ENCODE results near the gene PITPNM3. TPM values are rescaled to one million over a fixed set of nuclear protein-coding genes. Genes with fewer than 3 reads are reported as not detected.

The PITPNM3 gene
- total RNA-seq, 1 experiment from 2014 or later = 0.44 TPM

- no peak overlapping the region for H3K27ac ChIP-seq (ENCODE audit: low read length)
- TF ChIP-seq SIN3A (IDR thresholded peaks at IDR 0.05; ENCODE audit: borderline replicate concordance, insufficient read depth, low read depth, low read length) (no peak), POLR2AphosphoS5 (IDR thresholded peaks at IDR 0.05; ENCODE audit: low read depth, low read length) (no peak), REST (IDR thresholded peaks at IDR 0.05; ENCODE audit: insufficient read depth in 1 of 2, low read depth in 2 of 2, low read length in 1 of 2) (no peak), TCF7L2 (IDR thresholded peaks at IDR 0.05; ENCODE audit: low read depth, low read length) (no peak), CTCF (IDR thresholded peaks at IDR 0.05) (no peak)
- no TSS peak for BruUV-seq (replicated peaks)
- no peak overlapping the region for H3K4me3 ChIP-seq (ENCODE audit: low read depth in 2 of 2, low read length in 2 of 2)
- intact Hi-C loops (cut with micrococcal nuclease; ENCODE audit: unreplicated experiment) = no loop called here
- no peaks in the 10 kb centered on the region for H3K9me3 ChIP-seq (ENCODE audit: control insufficient read depth, insufficient read depth, low read depth, low read length)
- H3K36me3 ChIP-seq (ENCODE audit: control insufficient read depth, insufficient read depth, low read length) = no peaks in the 10 kb centered on the region
- ATAC-seq (no peak), DNase-seq (ENCODE audit: low read depth, low spot score) (peak; percentile 52)
- no peaks in the 10 kb centered on the region for H3K27me3 ChIP-seq (ENCODE audit: control insufficient read depth, insufficient read depth, low read length)
- in situ Hi-C loops (cut with HindIII; ENCODE audit: low pct_unique_long_range_greater_than_20kb, low sequenced_read_pairs) = no loop called here
- ChIA-PET CTCF (no interaction called here), POLR2A (no interaction called here)
- H3K4me1 ChIP-seq (ENCODE audit: control insufficient read depth, insufficient read depth, low read length) = no peaks in the 10 kb centered on the region
Observed at GRCh38 chr17:6523330-6523729, 33.0 kb downstream of the PITPNM3 start.

GRCh38 chr17:6521586-6521985 lies 34.8 kb downstream of the PITPNM3 start:
- in situ Hi-C loops (cut with HindIII; ENCODE audit: low pct_unique_long_range_greater_than_20kb, low sequenced_read_pairs) (no loop called here), intact Hi-C loops (cut with micrococcal nuclease; ENCODE audit: unreplicated experiment) (no loop called here)
- H3K27ac ChIP-seq (ENCODE audit: low read length) = no peak overlapping the region
- ChIA-PET POLR2A (no interaction called here), CTCF (no interaction called here)
- H3K4me1 ChIP-seq (ENCODE audit: control insufficient read depth, insufficient read depth, low read length) = no peaks in the 10 kb centered on the region
- no peaks in the 10 kb centered on the region for H3K36me3 ChIP-seq (ENCODE audit: control insufficient read depth, insufficient read depth, low read length)
- no peak for ATAC-seq
- TF ChIP-seq REST (IDR thresholded peaks at IDR 0.05; ENCODE audit: insufficient read depth in 1 of 2, low read depth in 2 of 2, low read length in 1 of 2) (no peak), TCF7L2 (IDR thresholded peaks at IDR 0.05; ENCODE audit: low read depth, low read length) (no peak), POLR2AphosphoS5 (IDR thresholded peaks at IDR 0.05; ENCODE audit: low read depth, low read length) (no peak), CTCF (IDR thresholded peaks at IDR 0.05) (no peak), SIN3A (IDR thresholded peaks at IDR 0.05; ENCODE audit: borderline replicate concordance, insufficient read depth, low read depth, low read length) (no peak)
- H3K4me3 ChIP-seq (ENCODE audit: low read depth in 2 of 2, low read length in 2 of 2) = no peak overlapping the region
- DNase-seq (ENCODE audit: low read depth, low spot score) = no peak
- H3K9me3 ChIP-seq (ENCODE audit: control insufficient read depth, insufficient read depth, low read depth, low read length) = no peaks in the 10 kb centered on the region
- no peaks in the 10 kb centered on the region for H3K27me3 ChIP-seq (ENCODE audit: control insufficient read depth, insufficient read depth, low read length)
- no TSS peak for BruUV-seq (replicated peaks)
